HT1080 (cell line): ENCODE results near the gene KRT79. TPM values are rescaled to one million over a fixed set of nuclear protein-coding genes. Genes with fewer than 3 reads are reported as not detected.
"Not testable (repeated sequence)": the region's sequence is repeated elsewhere in the genome, so short reads cannot be mapped to it uniquely, and the experiment has no call there.

Experiments
- DNase-seq: peaks from one replicate; pipeline ENCODE4 v3.0.0-alpha.2; 2015; ENCODE audit warnings: low read depth
- polyA plus RNA-seq, 2 experiments: library from polyadenylated mRNA; depleted of rRNA; stranded (reverse); fragments of >200 nt; gene quantifications; 2 replicates each; pipeline ENCODE4 v1.2.3, GENCODE V29; 2015
- total RNA-seq: library from RNA; depleted of rRNA; stranded (reverse); fragments of >200 nt; shearing (Covaris generic); gene quantifications from 2 replicates; pipeline ENCODE4 v1.2.3, GENCODE V29; 2014; rRNA removed

The KRT79 gene
- 0.45 and 1.0 TPM in 2 replicates for total RNA-seq
- polyA plus RNA-seq (2015; cell fraction: cytosol; rRNA removed) = 1.3 and 1.8 TPM in 2 replicates
- 38.6 and 41.6 TPM in 2 replicates for polyA plus RNA-seq (2015; cell fraction: nucleus; rRNA removed)

DNA sequence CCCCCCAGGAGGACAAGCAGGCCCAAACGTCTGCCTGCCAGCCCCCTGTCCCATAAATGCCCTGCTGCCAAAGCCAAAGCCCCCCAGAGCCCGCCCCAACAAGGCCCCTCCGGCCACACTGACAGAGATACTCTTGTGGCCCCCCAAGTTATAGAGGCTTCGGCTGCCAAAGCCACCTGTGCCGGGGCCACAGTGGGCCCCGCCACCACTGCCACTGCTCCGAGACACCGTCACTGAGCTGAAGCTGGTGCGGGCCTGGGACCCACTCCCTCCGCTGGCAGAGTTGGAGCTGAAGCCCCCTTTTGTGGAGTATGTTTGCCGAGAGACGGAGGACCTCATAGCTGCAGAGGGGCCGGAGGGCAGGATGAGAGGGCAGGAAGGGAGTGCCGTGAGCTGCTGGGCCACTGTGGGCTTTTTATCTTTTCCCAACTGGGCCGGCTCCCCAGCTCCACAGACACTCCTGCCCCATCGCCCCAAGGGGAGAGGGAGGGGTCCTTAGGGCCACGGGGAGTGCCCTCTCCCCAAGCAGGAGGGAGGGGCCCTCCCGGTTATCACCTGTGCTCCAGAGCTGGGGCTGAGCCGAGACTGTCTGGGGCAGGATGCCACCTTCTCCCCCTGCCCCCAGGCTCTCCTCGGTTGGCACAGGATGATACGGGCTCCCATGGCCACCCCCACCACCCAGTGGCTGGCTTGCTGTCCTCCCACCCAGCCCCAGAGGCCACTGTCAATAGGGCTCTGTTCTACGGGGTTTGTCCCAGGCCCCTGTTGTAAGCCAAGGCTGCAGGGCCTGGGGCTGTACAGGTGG is at the start of gene KRT79:
Gene KRT79, minus strand, starts transcription at position 390 of the 805 bp plus-strand sequence. Its CDS starts 51 bp downstream, at position 339.
- DNase-seq = no peak

DNA sequence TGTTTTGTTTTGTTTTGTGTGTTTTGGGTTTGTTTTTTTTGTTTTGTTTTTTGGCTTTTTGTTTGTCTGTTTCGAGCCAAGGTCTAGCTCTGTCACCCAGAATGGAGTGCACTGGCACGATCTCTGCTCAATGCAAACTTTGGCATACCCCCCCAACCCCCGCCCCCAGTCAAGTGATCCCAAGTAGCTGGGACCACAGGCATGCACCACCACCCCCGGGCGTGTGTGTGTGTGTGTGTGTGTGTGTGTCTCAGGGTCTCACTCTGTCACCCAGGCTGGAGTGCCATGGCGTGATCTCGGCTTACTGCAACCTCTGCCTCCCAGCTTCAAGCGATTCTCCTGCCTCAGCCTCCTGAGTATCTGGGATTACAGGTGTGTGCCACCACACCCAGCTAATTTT is 46.4 kb upstream of the KRT79 start:
- DNase-seq = not testable (repeated sequence)

DNA sequence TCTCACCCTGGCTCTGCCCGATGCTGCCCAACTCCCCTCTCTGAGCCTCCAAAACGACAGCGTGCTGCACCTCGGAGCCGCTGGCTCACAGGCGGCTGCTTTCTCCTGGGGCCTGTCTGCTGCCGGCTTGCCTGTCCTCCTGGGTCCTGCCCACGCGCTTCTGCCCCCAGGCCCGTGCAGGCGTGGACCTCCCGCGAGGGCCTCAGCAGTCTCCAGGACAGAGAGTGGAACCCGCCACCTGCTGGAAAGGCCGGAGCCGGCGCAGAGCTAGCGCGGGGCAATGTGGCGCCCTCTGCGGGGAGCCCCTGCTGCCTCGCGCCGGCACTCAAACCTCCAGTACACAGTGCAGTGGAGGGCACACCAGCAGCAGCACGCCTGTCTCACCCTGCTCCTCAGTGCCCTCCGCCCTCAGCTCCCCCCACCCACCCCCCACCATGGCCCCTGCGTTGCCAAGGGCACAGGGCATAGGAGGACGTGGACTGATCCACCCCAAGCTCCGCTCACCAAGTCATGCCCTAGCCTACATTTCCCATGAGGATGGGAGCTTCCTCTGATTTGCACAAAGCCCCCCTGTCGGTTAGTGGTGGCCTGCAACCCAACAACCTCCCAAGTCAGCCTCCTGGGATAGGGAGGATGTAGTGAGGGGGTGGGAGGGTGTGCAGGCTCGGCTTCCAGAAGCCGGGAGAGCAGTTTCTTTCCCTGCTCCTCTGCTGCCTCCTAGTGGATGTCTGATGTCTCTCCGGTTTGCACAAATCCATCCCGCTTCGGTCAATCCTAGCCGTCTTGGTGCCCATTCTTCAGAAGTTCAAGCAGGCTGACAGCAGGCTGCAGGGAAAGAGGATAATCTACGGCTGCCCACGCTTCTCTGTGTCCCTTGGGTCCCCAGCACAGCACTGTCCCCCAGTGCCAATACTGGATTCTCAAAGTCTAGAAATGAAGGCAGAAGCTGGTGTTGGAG is 45.6 kb upstream of the KRT79 start:
- peak; percentile 84 for DNase-seq

DNA sequence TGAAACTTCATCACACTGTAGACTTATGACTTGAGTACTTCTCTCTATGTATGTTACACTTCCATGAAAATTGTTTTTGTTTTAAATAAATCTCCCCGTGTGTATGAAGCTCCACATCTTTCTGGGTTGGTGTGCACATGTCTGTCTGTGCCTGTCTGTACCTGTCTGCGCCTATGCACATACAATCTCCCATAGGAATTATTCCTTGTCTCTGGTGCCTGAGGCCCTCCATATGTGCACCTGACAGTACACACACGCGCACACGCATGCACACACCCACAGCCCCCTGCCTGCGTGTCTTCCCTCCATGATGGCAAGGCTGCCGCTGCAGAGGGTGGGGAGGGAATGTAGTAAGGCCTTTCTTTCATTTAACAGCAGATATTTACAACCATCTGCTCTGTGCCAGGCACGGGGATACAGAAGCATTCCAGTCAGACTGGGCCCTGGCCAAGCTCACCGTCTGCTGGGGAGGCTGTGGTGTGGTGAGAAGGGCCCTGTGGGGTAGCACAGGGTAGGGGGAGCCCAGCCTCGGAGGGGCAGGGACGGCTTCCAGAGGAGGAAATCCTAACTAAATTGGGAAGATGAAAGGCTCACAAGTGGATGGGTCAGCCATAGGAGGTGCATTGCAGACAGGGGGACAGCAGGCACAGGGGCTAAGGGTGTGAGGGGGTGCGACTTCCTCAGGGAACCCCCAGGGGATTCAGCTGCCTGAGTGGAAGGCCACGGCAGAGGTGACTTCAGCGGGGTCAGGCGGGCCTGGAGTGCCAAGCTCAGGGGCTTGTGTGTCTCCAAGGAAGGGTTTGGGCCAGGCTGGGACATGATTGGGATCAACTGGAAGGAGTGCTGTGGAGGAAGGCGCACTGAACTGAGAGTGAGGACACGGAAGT is 44.6 kb upstream of the KRT79 start:
- no peak for DNase-seq

DNA sequence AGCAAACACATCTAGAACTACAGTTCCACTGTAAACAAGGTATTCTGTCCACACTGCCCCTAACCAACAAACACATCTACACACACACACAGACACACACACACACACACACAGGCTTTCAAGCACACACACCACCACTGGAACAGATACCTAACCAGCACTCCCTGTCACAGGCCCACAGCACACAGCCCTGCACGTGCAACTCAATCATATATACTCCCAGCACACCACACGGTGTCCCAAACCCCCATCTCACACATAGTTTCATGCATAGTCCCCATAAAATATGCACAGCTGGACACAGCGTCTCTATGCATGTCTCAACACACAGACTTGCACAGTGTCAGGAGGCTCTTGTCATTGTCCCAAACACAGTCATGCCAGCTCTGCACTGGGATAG is 43.1 kb upstream of the KRT79 start:
- DNase-seq = no peak

DNA sequence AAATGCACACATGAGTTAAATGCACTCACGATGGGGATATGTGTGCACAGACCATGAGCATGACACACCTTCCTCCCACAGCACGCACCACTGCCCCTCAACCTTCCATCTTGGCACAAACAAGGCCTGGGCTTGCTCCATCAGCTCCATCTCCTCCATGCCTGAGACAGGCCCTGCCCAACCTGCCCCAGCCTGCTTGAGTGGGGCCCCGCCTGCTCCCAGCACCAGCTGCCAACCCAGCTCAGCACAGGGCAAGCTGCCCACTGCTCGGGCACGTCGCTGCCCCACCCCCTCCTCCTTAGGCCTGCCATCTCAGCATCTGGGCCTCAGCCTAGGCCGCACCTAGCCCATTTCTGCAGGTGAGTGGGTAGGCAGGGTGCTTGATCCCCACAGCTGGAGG is 42.3 kb upstream of the KRT79 start:
- no peak for DNase-seq

DNA sequence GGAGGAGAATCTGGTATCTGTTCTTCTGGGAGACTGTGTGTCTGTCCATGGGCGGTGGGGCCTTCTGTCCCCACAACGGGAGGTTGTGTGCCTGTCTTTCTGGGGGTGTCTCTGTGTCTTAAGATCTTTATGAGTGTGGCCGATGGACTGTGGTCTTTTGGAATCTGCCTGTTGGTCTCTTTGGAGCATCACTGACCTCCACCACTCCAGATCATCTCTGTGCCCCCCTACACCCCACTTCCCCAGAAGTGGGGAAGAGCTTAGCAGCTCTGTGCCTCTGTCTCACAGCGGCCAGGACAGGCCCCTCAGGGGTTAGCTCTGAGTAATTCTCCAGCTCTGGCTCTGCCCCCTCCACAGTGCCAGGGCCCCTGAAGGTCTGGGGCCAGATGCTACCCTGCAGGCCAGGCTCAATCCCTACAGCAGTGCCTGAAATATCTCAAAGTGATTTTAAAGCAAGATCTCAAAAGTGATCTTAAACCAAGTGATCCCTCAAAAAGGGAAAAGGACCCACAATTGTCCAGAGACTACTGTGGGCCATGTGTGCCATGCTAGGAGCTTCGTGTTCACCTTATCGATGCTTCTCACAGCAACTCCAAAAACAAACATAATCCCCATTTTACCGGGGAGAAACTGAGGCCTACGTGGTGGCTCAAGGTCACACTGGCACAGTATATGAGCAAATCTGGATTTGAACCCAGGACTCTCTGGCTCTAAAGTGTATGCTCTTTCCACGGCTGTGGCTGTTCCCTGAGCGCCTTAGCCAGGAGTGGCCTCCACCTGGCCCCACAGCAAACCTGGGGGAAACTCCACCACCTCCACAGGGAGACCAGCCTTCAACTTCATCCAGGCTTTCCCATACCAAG is 40.7 kb upstream of the KRT79 start:
- DNase-seq = no peak

DNA sequence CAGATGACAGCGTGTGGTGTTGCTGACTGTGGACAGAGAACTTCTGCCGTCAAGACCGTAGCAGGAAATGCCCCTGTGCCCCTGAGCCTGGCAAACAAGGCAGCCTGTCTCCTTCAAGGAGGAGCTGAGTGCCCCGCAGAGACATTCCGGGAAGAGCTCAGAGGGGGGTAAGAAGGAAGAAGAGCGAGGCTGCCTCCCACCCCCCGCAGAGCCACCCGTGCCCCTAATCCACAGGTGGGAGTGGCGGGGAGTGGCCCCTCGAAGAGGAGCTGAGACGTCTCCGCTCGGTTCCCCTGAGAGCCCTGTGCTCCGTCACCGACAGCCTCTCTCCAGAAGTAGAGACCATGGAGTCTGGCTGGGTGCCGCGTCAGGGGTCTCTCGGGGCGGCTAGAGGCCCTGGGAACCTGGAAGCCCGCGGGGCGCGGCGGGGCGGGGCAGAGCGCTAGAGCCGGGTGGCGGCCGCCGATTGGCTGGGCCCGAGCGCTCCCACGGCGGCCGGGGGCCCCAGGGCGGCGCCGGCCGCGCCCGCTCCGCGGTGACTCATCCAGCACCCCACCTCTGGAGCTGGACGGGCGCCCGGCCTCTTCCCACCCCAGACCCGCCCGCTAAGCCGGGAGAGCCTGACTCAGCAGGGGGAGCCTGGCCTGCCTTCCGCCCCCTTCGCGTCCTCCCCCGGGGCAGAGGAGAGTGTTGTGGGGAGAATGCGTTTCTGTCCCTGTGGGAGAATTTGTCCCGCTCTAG is 39.9 kb upstream of the KRT79 start:
- peak; percentile 95 for DNase-seq

DNA sequence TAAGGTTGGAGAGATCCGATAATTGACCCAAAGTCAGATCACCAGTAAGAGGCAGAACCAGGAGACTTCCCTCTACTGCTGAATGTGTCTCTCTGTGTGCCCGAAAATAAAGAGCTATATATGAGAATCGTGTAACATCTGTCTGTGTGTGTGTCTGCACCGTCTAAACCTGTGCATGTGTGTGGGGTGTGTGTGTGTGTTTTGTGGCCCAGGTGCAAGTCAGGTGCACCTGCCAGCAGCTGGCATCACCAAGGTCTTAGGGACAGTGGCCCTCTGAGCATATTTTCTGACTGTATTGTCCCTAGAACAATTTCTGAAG is 39.4 kb upstream of the KRT79 start:
- no peak for DNase-seq

DNA sequence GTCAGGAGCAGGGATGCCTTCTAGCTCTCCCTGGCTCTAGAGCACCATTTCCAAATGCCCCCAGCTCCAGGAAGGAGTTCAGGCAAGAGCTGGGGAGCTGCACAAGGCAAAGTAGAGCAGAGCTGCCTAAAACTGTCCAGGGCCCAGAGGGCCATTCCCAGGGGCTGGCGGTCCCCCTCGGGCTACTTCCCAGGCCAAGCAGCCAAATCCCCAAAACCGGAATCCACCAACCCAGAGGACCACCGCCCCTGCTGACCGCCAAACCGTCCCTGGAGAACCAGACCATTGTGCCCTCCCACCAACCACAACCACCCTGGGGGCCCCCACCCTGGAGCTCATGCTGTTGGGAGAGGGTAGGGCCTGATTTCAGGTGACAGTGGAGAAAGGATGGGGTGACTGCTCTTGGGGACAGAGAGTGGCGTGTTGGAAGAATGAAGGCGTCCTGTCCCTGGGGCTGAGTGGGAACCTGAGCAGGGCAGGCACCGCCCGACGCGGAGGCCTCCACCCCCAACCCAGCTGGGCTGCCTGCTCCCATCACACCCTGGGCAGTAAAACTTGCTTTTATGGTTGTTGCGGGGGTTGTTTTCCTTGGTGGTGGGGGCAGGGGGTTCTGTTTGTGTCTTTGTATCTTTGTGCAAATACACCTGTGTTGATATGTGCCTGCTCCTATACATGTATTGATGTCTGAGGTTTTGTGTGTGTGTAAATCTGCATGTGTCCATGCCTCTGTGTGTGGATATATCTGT is 38.7 kb upstream of the KRT79 start:
- DNase-seq = no peak

DNA sequence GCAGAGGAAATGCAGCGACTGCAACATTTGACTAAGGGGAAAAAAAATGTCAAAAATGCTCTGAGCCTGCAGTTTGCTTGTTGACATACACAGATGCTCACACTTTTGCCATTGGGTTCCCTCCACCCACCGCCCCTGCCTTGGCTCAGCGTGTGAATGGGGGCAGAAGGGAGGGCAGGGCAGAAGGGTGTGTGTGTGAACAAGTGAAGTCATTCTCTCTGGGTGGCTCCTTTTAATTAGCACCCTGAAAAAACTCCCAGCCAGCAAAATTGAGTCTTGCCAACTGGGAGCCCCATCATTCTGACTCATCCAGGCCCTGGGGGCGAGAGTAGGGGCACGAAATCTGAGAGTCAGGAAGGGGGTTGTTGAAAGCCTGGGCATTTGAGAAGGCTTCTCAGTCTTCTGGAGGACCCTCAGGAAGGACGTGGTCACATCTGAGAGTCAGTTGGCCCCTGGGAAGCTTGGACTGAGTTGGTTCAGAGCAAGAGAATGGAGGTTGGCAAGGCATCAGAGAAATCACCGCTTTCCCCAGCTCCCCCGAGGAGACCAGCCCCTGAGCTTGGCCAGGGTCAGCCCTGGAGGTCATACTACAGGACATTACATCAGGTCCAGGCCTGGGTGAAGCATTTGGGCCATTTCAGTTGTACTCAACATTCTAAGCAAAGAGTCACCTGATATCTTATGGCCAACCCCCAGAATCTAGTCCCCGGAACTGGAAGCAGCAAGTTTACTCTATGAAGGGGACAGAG is 37.4 kb upstream of the KRT79 start:
- peak; percentile 82 for DNase-seq

DNA sequence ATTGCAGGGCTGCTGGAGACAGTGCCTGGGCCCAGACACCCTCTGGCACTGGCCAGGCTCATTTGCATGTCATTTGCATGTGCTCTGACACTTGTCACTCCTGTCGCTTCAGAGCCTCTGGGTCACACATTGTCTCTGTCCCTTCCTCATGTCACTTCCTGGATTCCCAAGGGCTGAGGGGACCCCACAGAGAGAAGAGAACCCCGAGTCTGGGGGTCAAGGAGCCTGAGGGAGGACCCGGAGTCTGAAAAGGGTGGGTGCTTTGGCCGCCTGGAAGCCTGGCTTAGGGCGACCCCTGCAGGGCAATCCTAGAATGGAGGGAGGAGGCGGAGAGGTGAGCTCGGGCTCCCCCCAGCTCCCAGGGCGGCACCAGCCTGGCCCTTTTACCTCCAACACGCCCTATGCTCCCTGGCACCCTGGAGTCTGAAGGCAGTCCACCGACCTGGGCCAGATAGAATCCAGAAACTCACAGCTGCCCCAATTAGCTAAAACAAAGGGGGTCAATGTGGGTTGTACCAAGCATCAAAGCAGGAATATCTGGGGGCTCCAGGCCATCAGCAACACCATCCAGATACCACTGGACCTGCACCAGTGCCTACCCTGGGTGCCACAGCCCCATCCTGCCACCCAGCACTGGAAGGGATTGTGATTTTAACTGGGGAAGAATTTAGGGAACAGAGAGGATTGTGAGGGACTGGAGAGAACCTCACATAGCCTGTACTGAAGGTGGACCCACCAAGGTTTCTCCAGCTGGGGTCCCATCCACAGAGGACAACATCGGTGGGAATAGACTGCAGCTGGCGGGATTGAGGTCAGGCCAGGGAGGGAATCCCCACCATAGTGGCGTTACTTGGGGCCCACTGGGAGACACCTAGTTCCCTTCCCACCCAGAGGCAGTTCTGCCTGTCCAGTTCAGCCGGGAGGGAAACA is 36.5 kb upstream of the KRT79 start:
- DNase-seq = peak; percentile 69

DNA sequence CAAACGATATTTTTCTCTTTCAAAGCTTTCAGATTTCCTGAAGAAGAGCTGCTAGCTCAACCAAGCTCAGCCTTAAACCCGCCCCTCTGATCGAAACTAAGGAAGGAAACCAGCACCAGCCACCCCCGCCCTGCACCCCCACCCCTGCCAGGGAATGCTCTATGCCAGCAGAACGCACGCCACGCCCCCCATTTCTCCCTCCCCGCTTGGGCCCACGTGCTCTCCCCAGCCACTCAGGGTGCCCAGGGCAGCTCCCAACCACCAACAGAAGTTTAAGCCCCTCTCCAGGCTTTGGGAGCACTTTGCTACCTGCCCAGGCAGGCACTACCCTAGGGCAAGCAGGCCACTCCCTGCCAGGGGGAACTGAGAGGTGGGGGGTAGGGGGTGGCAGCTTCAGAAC is 33.5 kb upstream of the KRT79 start:
- DNase-seq = no peak

DNA sequence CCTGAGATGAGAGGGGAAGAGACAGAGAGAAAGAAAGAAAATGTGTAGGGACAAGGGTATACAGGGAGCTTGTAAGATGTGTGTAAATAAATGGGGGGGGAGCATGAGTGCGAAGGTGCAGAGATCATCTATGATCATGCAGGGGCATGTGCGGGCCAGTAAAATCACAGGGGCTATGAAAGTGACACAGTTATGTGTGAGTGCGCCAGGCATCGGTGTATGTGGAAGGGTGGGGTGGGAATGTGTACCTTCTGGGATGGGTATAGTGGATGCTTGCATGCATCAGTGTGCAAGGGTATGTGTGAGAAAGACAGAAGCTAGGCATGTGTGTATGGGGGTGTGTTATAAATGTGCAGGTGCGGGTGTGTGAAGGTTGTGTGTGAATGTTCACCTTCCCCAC is 33.0 kb upstream of the KRT79 start:
- DNase-seq = no peak

DNA sequence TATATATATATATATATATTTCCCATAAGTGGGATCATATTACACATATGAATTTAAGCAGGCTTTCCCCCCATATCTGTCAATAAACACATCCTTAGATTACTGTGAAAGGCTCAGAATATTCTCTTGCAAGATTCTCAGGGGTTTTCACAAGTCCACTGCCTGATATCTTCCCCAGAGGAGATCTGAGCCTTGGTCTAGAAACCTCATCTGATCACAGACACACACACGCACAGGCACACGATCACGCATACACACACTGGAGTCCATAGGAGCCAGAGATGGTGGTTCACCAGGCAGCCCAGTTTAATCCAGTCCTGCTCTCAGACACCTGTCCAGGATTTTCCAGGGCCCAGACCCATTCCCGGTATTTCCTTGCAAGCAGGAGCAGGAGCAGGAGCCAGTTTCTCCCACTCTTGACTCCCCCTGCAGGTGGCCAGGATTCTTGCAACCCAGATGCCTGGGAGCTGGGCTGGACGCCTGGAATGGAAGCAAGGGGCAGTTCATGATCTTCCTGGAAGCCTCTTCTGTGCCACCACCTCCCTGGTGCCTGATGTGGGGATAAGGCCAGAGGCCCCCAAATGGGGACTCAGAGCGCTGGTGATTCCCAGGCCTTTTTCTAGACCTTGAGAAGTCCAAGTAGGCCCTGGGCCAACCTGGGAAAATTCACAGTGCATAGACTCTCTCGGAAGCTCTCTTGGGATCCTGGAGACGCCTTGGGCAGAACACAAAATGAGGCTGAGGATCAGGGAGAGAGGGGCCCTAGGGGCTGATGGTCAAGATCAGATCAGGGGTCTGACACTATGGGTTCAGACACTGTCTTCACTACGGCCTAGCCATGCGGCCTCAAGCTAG is 31.2 kb upstream of the KRT79 start:
- peak; percentile 78 for DNase-seq

DNA sequence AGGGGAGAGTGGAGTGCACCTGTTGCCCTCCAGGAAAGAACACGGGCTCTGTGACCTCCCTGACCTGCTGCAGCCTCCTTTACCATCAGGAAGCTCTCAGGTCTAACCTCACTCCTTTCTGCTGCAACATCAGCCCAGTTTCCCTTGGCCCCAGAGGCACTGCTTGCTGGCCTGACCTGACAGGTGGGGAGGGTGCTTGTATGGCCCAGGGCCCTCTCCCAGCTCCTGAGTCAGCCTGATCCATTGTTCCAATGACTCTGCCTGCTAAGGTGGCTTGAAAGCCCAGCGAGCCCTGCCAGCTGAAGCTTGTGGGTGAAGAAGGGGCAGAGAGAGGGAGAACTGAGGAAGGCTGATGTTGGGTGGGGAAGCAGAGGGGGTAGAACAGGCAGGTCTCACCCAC is 27.9 kb upstream of the KRT79 start:
- no peak for DNase-seq
